Osteoblast (primary cell): ENCODE data around the gene CMTM8. TPM values are rescaled to one million over a fixed set of nuclear protein-coding genes. Genes with fewer than 3 reads are reported as not detected.

Source experiments
- DNase-seq: peaks from one replicate; pipeline ENCODE4 v3.0.0; 2011; ENCODE audit warnings: low spot score, mixed read lengths; ENCODE audit not compliant: insufficient read length; ENCODE audit errors: missing footprints
- H2AFZ ChIP-seq: 2 replicates; pipeline ENCODE4 v1.6.0; 2011; ENCODE audit warnings: mild to moderate bottlenecking, low read length
- H3K27ac ChIP-seq: 2 replicates; pipeline ENCODE4 v1.5.1; 2011; ENCODE audit warnings: mild to moderate bottlenecking, low read depth, low read length, moderate library complexity
- H3K27me3 ChIP-seq: 2 replicates; pipeline ENCODE4 v1.6.0; 2012; ENCODE audit warnings: mild to moderate bottlenecking, control low read depth, inconsistent platforms, low read length, moderate library complexity; ENCODE audit not compliant: insufficient read depth
- H3K36me3 ChIP-seq: 2 replicates; pipeline ENCODE4 v1.5.1; 2011; ENCODE audit warnings: mild to moderate bottlenecking, low read length, control low read depth, moderate library complexity; ENCODE audit not compliant: insufficient read depth
- H3K4me1 ChIP-seq: 2 replicates; pipeline ENCODE4 v1.5.1; 2011; ENCODE audit warnings: mild to moderate bottlenecking, low read length, control low read depth, moderate library complexity; ENCODE audit not compliant: insufficient read depth
- H3K4me2 ChIP-seq: 2 replicates; pipeline ENCODE4 v1.6.0; 2011; ENCODE audit warnings: mild to moderate bottlenecking, low read length; ENCODE audit not compliant: insufficient read depth
- H3K4me3 ChIP-seq: fragments of 200-600 bp; sonication (generic); 3 replicates; pipeline ENCODE4 v1.5.1; 2012; ENCODE audit warnings: mild to moderate bottlenecking, low read length, inconsistent platforms; ENCODE audit not compliant: insufficient read depth
- H3K79me2 ChIP-seq: 2 replicates; pipeline ENCODE4 v1.6.0; 2012; ENCODE audit warnings: mild to moderate bottlenecking, low read length, control low read depth, inconsistent platforms; ENCODE audit not compliant: insufficient read depth
- H3K9me3 ChIP-seq: 2 replicates; pipeline ENCODE4 v1.5.1; 2011; ENCODE audit warnings: low read depth, low read length, control low read depth
- H4K20me1 ChIP-seq: 2 replicates; pipeline ENCODE4 v1.6.0; 2012; ENCODE audit warnings: mild to moderate bottlenecking, low read length, control low read depth; ENCODE audit not compliant: insufficient read depth
- CTCF ChIP-seq: IDR thresholded peaks from 2 replicates; pipeline ENCODE4 v1.5.1; 2011; ENCODE audit warnings: mild to moderate bottlenecking, low read depth, low read length, moderate library complexity; ENCODE audit errors: extremely low read depth
- total RNA-seq: library from RNA; depleted of rRNA; stranded (reverse); fragments of >200 nt; gene quantifications from 2 replicates; pipeline ENCODE4 v1.2.3, GENCODE V29; 2012

The CMTM8 gene
- total RNA-seq, 1 donor, result 1.4 TPM

GRCh38 chr3:32313169-32313568, 74.7 kb downstream of the CMTM8 start:
- peaks cover 7% of the 10 kb centered on the region for H3K4me1 ChIP-seq
- DNase-seq, result no peak
- H3K79me2 ChIP-seq, result no peaks in the 10 kb centered on the region
- peaks cover 7% of the 10 kb centered on the region for H3K27me3 ChIP-seq
- no peak overlapping the region for H3K4me3 ChIP-seq
- H3K4me2 ChIP-seq, result no peak overlapping the region
- peaks cover 4% of the 10 kb centered on the region for H4K20me1 ChIP-seq
- no peak for TF ChIP-seq CTCF
- no peak overlapping the region for H3K27ac ChIP-seq
- no peaks in the 10 kb centered on the region for H3K36me3 ChIP-seq
- no peaks in the 10 kb centered on the region for H3K9me3 ChIP-seq
- no peak overlapping the region for H2AFZ ChIP-seq

- no peak for TF ChIP-seq CTCF
- DNase-seq, result peak; percentile 55
- peak overlapping the region; percentile 56 for H3K4me2 ChIP-seq
Observed at GRCh38 chr3:32313723-32314473, 75.4 kb downstream of the CMTM8 start.

GRCh38 chr3:32315441-32315840, 77.0 kb downstream of the CMTM8 start:
- H3K27me3 ChIP-seq, result peaks cover 7% of the 10 kb centered on the region
- no peak overlapping the region for H3K4me2 ChIP-seq
- no peaks in the 10 kb centered on the region for H3K9me3 ChIP-seq
- H3K4me1 ChIP-seq, result peaks cover 7% of the 10 kb centered on the region
- no peak for DNase-seq
- H3K79me2 ChIP-seq, result no peaks in the 10 kb centered on the region
- no peak overlapping the region for H3K4me3 ChIP-seq
- H3K27ac ChIP-seq, result no peak overlapping the region
- H2AFZ ChIP-seq, result no peak overlapping the region
- TF ChIP-seq CTCF, result no peak
- no peaks in the 10 kb centered on the region for H3K36me3 ChIP-seq
- H4K20me1 ChIP-seq, result peaks cover 4% of the 10 kb centered on the region

More at GRCh38 chr3:32313723-32314473, 75.4 kb downstream of the CMTM8 start:
- no peaks in the 10 kb centered on the region for H3K36me3 ChIP-seq
- no peak overlapping the region for H3K27ac ChIP-seq
- H2AFZ ChIP-seq, result no peak overlapping the region
- no peaks in the 10 kb centered on the region for H3K79me2 ChIP-seq
- peaks cover 7% of the 10 kb centered on the region for H3K27me3 ChIP-seq
- H3K4me3 ChIP-seq, result no peak overlapping the region
- peaks cover 4% of the 10 kb centered on the region for H4K20me1 ChIP-seq
- no peaks in the 10 kb centered on the region for H3K9me3 ChIP-seq
- H3K4me1 ChIP-seq, result peaks cover 7% of the 10 kb centered on the region

- Histone ChIP-seq H3K79me2 (no peaks in the 10 kb centered on the region), H3K27ac (no peak overlapping the region), H2AFZ (no peak overlapping the region), H3K4me3 (no peak overlapping the region), H3K4me2 (no peak overlapping the region), H4K20me1 (peaks cover 4% of the 10 kb centered on the region), H3K27me3 (peaks cover 4% of the 10 kb centered on the region), H3K9me3 (no peaks in the 10 kb centered on the region), H3K36me3 (no peaks in the 10 kb centered on the region), H3K4me1 (peaks cover 7% of the 10 kb centered on the region)
- no peak for DNase-seq
- TF ChIP-seq CTCF, result no peak
Observed at GRCh38 chr3:32316319-32316718, 77.8 kb downstream of the CMTM8 start.
